GM12878 (cell line): ENCODE measurements around the gene NRXN3. TPM values are rescaled to one million over a fixed set of nuclear protein-coding genes. Genes with fewer than 3 reads are reported as not detected.

Experiments used
- ATAC-seq: fragments of 200-7000 bp; cut with Tn5 transposase; 3 replicates; pipeline ENCODE4 v1.9.1; 2020; ENCODE audit warnings: mild to moderate bottlenecking, moderate library complexity
- BruUV-seq: library from RNA; stranded (reverse); fragments of 400-500 nt; replicated peaks from 2 replicates; lab custom pipeline; 2021; lab: Mats Ljungman, UMichigan
- CTCF ChIA-PET: fragments of 300-600 bp; sonication (Branson Sonifier 250); formaldehyde crosslinking; extraction: SDS; loops from one replicate; lab custom pipeline; 2021; ENCODE audit warnings: inconsistent platforms; lab: Yijun Ruan, JAX
- POLR2A ChIA-PET: fragments of 350-600 bp; formaldehyde crosslinking; extraction: SDS; loops from one replicate; lab custom pipeline; 2021; ENCODE audit warnings: inconsistent platforms; lab: Charles Lee
- RAD21 ChIA-PET: fragments of 300-600 bp; sonication (Branson Sonifier 250); formaldehyde crosslinking; loops from one replicate; lab custom pipeline; 2023; ENCODE audit warnings: antibody characterized with exemption; ENCODE audit not compliant: unreplicated experiment; lab: Charles Lee
- SMC1A ChIA-PET: fragments of 300-600 bp; sonication (Branson Sonifier 250); formaldehyde crosslinking; loops from one replicate; lab custom pipeline; 2023; ENCODE audit not compliant: unreplicated experiment, uncharacterized antibody; lab: Charles Lee
- DNase-seq: peaks from one replicate; pipeline ENCODE4 v3.0.0-alpha.2; 2011; ENCODE audit warnings: low read depth, low spot score
- FAIRE-seq: peaks from 3 replicates; lab custom pipeline; 2011; peaks lifted over from hg19 to GRCh38; lab: Jason Lieb, UNC
- H2AFZ ChIP-seq: 2 replicates; pipeline ENCODE4 v1.6.0; 2011; ENCODE audit warnings: low read depth, low read length, control low read depth; ENCODE audit not compliant: control insufficient read depth
- H3K27ac ChIP-seq: 2 replicates; pipeline ENCODE4 v1.5.1; 2011; ENCODE audit warnings: control low read depth; ENCODE audit not compliant: control insufficient read depth, insufficient read depth
- H3K27me3 ChIP-seq, 2 experiments: replicated peaks in 1 of 2; 2 replicates each; pipeline versions ENCODE4 v1.6.0 to v1.6.1; 2011; ENCODE audit warnings: low read length in 1 of 2; ENCODE audit not compliant: control insufficient read depth in 2 of 2, insufficient read depth in 2 of 2
- H3K36me3 ChIP-seq, 2 experiments: 2 replicates each; pipeline ENCODE4 v1.5.1; 2011; ENCODE audit warnings: low read length in 1 of 2; ENCODE audit not compliant: control insufficient read depth in 2 of 2, insufficient read depth in 2 of 2
- H3K4me1 ChIP-seq: 2 replicates; pipeline ENCODE4 v1.6.1; 2011; ENCODE audit warnings: mild to moderate bottlenecking, low read length, moderate library complexity, mixed read lengths; ENCODE audit not compliant: control insufficient read depth, insufficient read depth
- H3K4me2 ChIP-seq: 2 replicates; pipeline ENCODE4 v1.6.0; 2011; ENCODE audit warnings: control low read depth; ENCODE audit not compliant: control insufficient read depth, insufficient read depth
- H3K4me3 ChIP-seq: fragments of 200-600 bp; sonication (generic); 2 replicates; pipeline ENCODE4 v1.5.1; 2016
- H3K79me2 ChIP-seq: 2 replicates; pipeline ENCODE4 v1.6.0; 2011; ENCODE audit warnings: low read length; ENCODE audit not compliant: control insufficient read depth, insufficient read depth
- H3K9ac ChIP-seq: 2 replicates; pipeline ENCODE4 v1.8.0; 2011; ENCODE audit warnings: low read length, control low read depth, mixed read lengths; ENCODE audit not compliant: control insufficient read depth, insufficient read depth
- H3K9me3 ChIP-seq: replicated peaks from 3 replicates; pipeline ENCODE4 v1.5.1; 2011; ENCODE audit warnings: mild to moderate bottlenecking, low read length; ENCODE audit not compliant: control insufficient read depth, insufficient read depth
- H4K20me1 ChIP-seq: 2 replicates; pipeline ENCODE4 v1.6.0; 2011; ENCODE audit not compliant: control insufficient read depth, insufficient read depth
- BACH1 ChIP-seq: fragments of 450-650 bp; IDR thresholded peaks from 2 replicates; pipeline ENCODE4 v1.6.1; 2017; ENCODE audit warnings: mild to moderate bottlenecking, borderline replicate concordance
- CTCF ChIP-seq, 3 experiments: IDR thresholded peaks in 2 of 3; conservative IDR thresholded peaks in 1 of 3; 2 replicates each; pipeline ENCODE4 v1.5.1; 2011; ENCODE audit warnings: low read depth in 3 of 3, low read length in 3 of 3, mild to moderate bottlenecking in 3 of 3, control low read depth in 2 of 3, moderate library complexity in 2 of 3, inconsistent platforms in 1 of 3, mixed read lengths in 1 of 3; ENCODE audit not compliant: control insufficient read depth in 2 of 3, insufficient read depth in 1 of 3; ENCODE audit errors: extremely low read depth in 1 of 3
- IKZF1 ChIP-seq: fragments of 450-650 bp; conservative IDR thresholded peaks from 2 replicates; pipeline ENCODE4 v1.6.1; 2017; ENCODE audit warnings: antibody characterized with exemption, mild to moderate bottlenecking
- LARP7 ChIP-seq: fragments of 450-650 bp; IDR thresholded peaks from 2 replicates; pipeline ENCODE4 v1.6.1; 2017; ENCODE audit warnings: mild to moderate bottlenecking
- MXI1 ChIP-seq: fragments of 150-350 bp; IDR thresholded peaks from 2 replicates; pipeline ENCODE4 v1.6.1; 2011; ENCODE audit warnings: low read depth, mild to moderate bottlenecking, inconsistent platforms, low read length, improper control_type of control experiment
- NFXL1 ChIP-seq: fragments of 450-650 bp; IDR thresholded peaks from 2 replicates; pipeline ENCODE4 v1.6.1; 2017; ENCODE audit warnings: antibody characterized with exemption, mild to moderate bottlenecking, borderline replicate concordance
- NFYA ChIP-seq: IDR thresholded peaks from 2 replicates; pipeline ENCODE4 v1.6.1; 2011; ENCODE audit warnings: low read depth, mild to moderate bottlenecking, low read length, improper control_type of control experiment, borderline replicate concordance
- PML ChIP-seq: IDR thresholded peaks from 2 replicates; pipeline ENCODE4 v1.6.1; 2012; ENCODE audit warnings: low read length, inconsistent platforms
- RELB ChIP-seq: fragments of 450-650 bp; IDR thresholded peaks from 2 replicates; pipeline ENCODE4 v1.6.1; 2017; ENCODE audit warnings: low read depth, mild to moderate bottlenecking, moderate library complexity
- SMC3 ChIP-seq: IDR thresholded peaks from 2 replicates; pipeline ENCODE4 v1.6.1; 2011; ENCODE audit warnings: low read length, improper control_type of control experiment, borderline replicate concordance
- TARDBP ChIP-seq: IDR thresholded peaks from 2 replicates; pipeline ENCODE4 v1.6.1; 2016; ENCODE audit warnings: borderline replicate concordance
- ZBTB4 ChIP-seq: fragments of 450-650 bp; formaldehyde crosslinking; IDR thresholded peaks from 2 replicates; pipeline ENCODE4 v1.4.0; 2022; ENCODE audit warnings: mild to moderate bottlenecking, moderate library complexity
- ZNF207 ChIP-seq: fragments of 450-650 bp; IDR thresholded peaks from 2 replicates; pipeline ENCODE4 v1.6.1; 2014; ENCODE audit warnings: antibody characterized with exemption, mild to moderate bottlenecking, borderline replicate concordance
- ZNF592 ChIP-seq: fragments of 450-650 bp; IDR thresholded peaks from 2 replicates; pipeline ENCODE4 v1.6.1; 2017; ENCODE audit warnings: mild to moderate bottlenecking, moderate library complexity
- WGBS: methylation state at CpG from one replicate; pipeline ENCODE4 v1.1.6; 2016; ENCODE audit warnings: low lambda C conversion rate; ENCODE audit not compliant: insufficient replicate concordance, insufficient coverage; ENCODE audit errors: missing lambda C conversion rate; 5-methylcytosine and 5-hydroxymethylcytosine counted together
- in situ Hi-C: fragments of 300-500 bp; cut with MboI; formaldehyde crosslinking; loops from 9 replicates; pipeline ENCODE4 v1.14.3; 2018; ENCODE audit warnings: mixed read lengths
- intact Hi-C: fragments of 100-400 bp; cut with micrococcal nuclease; formaldehyde crosslinking; loops from one replicate; pipeline ENCODE4 v1.14.2; 2022; ENCODE audit not compliant: unreplicated experiment
- polyA plus RNA-seq, 11 experiments: library from polyadenylated mRNA; depleted of rRNA in 4 of 11; unstranded in 6 of 11; stranded (reverse) in 5 of 11; fragments of >200 nt; fragmentation: Nextera tagmentation in 4 of 11; fragmentation: Illumina TruSeq in 1 of 11; extraction: Ambion mirVana in 4 of 11; extraction: Trizol in 1 of 11; gene quantifications; 1 replicate in 1 of 11; 2 replicates in 10 of 11; pipeline versions ENCODE4 v1.2.1 to v1.2.3, GENCODE V29; 2011 to 2016; ENCODE audit warnings: inconsistent platforms in 2 of 11, missing spikeins in 2 of 11, low read depth in 1 of 11
- total RNA-seq, 4 experiments: library from RNA; depleted of rRNA in 3 of 4; stranded (reverse); fragments of >200 nt in 3 of 4; fragmentation: Illumina TruSeq in 1 of 4; extraction: Trizol in 1 of 4; gene quantifications; 2 replicates each; pipeline versions ENCODE4 v1.2.1 to v1.2.3, GENCODE V29; 2013 to 2021

NRXN3 gene
- total and polyA plus RNA-seq, 10 of the 15 experiments (the other 5 are each of a cell fraction or from before 2014, with no cell fraction given): 0.52 to 3.3 (median 1.4) TPM

GRCh38 chr14:78851189-78851588 lies 681.0 kb downstream of the NRXN3 start:
- ChIA-PET CTCF (no interaction called here), SMC1A (interaction anchor here (0.8 kb wide), 1 partner anchor 10 kb away, joined by 4 read pairs; no protein-coding TSS in a partner anchor), POLR2A (no interaction called here), RAD21 (no interaction called here)
- FAIRE-seq: no peak
- Histone ChIP-seq H3K9ac (no peak overlapping the region), H3K9me3 (no peaks in the 10 kb centered on the region), H3K4me1 (no peaks in the 10 kb centered on the region), H3K4me2 (no peak overlapping the region), H3K27ac (no peak overlapping the region), H2AFZ (no peak overlapping the region), H3K79me2 (no peaks in the 10 kb centered on the region), H4K20me1 (no peaks in the 10 kb centered on the region), H3K4me3 (no peak overlapping the region), H3K36me3 (no peaks in the 10 kb centered on the region), H3K27me3 (no peaks in the 10 kb centered on the region)
- intact Hi-C loops (no loop called here), in situ Hi-C loops (no loop called here)
- no TSS peak for BruUV-seq
- 50% methylated on average over 3 of the region's 3 CpGs for whole genome bisulfite sequencing
- ATAC-seq: no peak
- DNase-seq: no peak
- TF ChIP-seq TARDBP (no peak), ZBTB4 (CRISPR knock-in tag) (no peak), ZNF207 (no peak), IKZF1 (no peak), CTCF (IDR thresholded peaks at IDR 0.05 in 2 of 3, conservative IDR thresholded peaks at IDR 0.05 in 1 of 3; ENCODE audit: control insufficient read depth in 2 of 3, extremely low read depth in 1 of 3, insufficient read depth in 1 of 3, low read depth in 3 of 3, low read length in 3 of 3) (no peak), PML (no peak), ZNF592 (no peak), SMC3 (no peak), NFYA (no peak), MXI1 (no peak), NFXL1 (no peak), RELB (no peak), BACH1 (no peak), LARP7 (no peak)
